Neural progenitor cell (in vitro differentiated cells): ENCODE results near the gene KCNMA1. TPM values are rescaled to one million over a fixed set of nuclear protein-coding genes. Genes with fewer than 3 reads are reported as not detected.

ENCODE experiments used
- DNase-seq: peaks from one replicate; pipeline ENCODE4 v3.0.0-alpha.2; 2016; ENCODE audit warnings: low spot score
- H2AFZ ChIP-seq: fragments of 200-600 bp; sonication (generic); replicated peaks from 2 replicates; pipeline ENCODE4 v1.6.1; 2016; ENCODE audit warnings: antibody characterized with exemption
- H3F3A ChIP-seq: fragments of 200-600 bp; sonication (generic); 2 replicates; pipeline ENCODE4 v1.6.1; 2016; ENCODE audit warnings: antibody characterized with exemption, low read depth
- H3K27ac ChIP-seq: fragments of 200-600 bp; sonication (generic); 2 replicates; pipeline ENCODE4 v1.5.1; 2016; ENCODE audit warnings: mild to moderate bottlenecking
- H3K27me3 ChIP-seq: fragments of 200-600 bp; sonication (generic); 2 replicates; pipeline ENCODE4 v1.6.1; 2016; ENCODE audit warnings: mild to moderate bottlenecking, moderate library complexity
- H3K36me3 ChIP-seq: fragments of 200-600 bp; sonication (generic); 2 replicates; pipeline ENCODE4 v1.5.1; 2016
- H3K4me1 ChIP-seq: fragments of 200-600 bp; sonication (generic); 2 replicates; pipeline ENCODE4 v1.6.1; 2016; ENCODE audit warnings: mixed run types
- H3K4me2 ChIP-seq: fragments of 200-600 bp; sonication (generic); 2 replicates; pipeline ENCODE4 v1.6.1; 2016
- H3K4me3 ChIP-seq: fragments of 200-600 bp; sonication (generic); 2 replicates; pipeline ENCODE4 v1.5.1; 2016
- H3K79me2 ChIP-seq: fragments of 200-600 bp; sonication (generic); 2 replicates; pipeline ENCODE4 v1.6.1; 2016; ENCODE audit warnings: low read depth
- H3K9ac ChIP-seq: fragments of 200-600 bp; sonication (generic); 2 replicates; pipeline ENCODE4 v1.6.1; 2016
- H3K9me3 ChIP-seq: fragments of 200-600 bp; sonication (generic); 2 replicates; pipeline ENCODE4 v1.5.1; 2016; ENCODE audit warnings: low read depth
- H4K20me1 ChIP-seq: fragments of 200-600 bp; sonication (generic); 2 replicates; pipeline ENCODE4 v1.6.1; 2016; ENCODE audit warnings: low read depth
- H3K27ac Mint-ChIP-seq: 3 replicates; pipeline ENCODE4 v1.8.0; 2021; ENCODE audit warnings: mixed read lengths
- H3K27me3 Mint-ChIP-seq: 2 replicates; pipeline ENCODE4 v1.8.0; 2022; ENCODE audit warnings: low read depth, mild to moderate bottlenecking, inconsistent platforms, moderate library complexity, mixed read lengths; ENCODE audit not compliant: insufficient read depth
- H3K36me3 Mint-ChIP-seq: 3 replicates; pipeline ENCODE4 v1.8.0; 2021; ENCODE audit warnings: mixed read lengths
- H3K4me1 Mint-ChIP-seq: 3 replicates; pipeline ENCODE4 v1.8.0; 2021; ENCODE audit warnings: mixed read lengths
- H3K4me3 Mint-ChIP-seq: 3 replicates; pipeline ENCODE4 v1.8.0; 2021; ENCODE audit warnings: mild to moderate bottlenecking, moderate library complexity, mixed read lengths
- H3K9me3 Mint-ChIP-seq: 3 replicates; pipeline ENCODE4 v1.8.0; 2020; ENCODE audit warnings: mixed read lengths
- EZH2 ChIP-seq: fragments of 200-600 bp; sonication (generic); IDR thresholded peaks from 2 replicates; pipeline ENCODE4 v1.6.1; 2017; ENCODE audit warnings: antibody characterized with exemption, mild to moderate bottlenecking, moderate library complexity
- EZH2phosphoT487 ChIP-seq: fragments of 200-600 bp; sonication (generic); IDR thresholded peaks from 2 replicates; pipeline ENCODE4 v1.6.1; 2017; ENCODE audit warnings: antibody characterized with exemption
- total RNA-seq: library from RNA; depleted of rRNA; stranded (reverse); fragments of >200 nt; gene quantifications from 2 replicates; pipeline ENCODE4 v1.2.3, GENCODE V29; 2015; ENCODE audit warnings: low replicate concordance
- TF ChIP-seq, protein P1 (sequence below): fragments of 200-600 bp; sonication (generic); IDR thresholded peaks from 2 replicates; pipeline ENCODE4 v1.5.1; 2017; ENCODE audit warnings: antibody characterized with exemption, mild to moderate bottlenecking

Gene KCNMA1
- total RNA-seq, 1 donor from 2014 or later: 2.4 TPM

DNA sequence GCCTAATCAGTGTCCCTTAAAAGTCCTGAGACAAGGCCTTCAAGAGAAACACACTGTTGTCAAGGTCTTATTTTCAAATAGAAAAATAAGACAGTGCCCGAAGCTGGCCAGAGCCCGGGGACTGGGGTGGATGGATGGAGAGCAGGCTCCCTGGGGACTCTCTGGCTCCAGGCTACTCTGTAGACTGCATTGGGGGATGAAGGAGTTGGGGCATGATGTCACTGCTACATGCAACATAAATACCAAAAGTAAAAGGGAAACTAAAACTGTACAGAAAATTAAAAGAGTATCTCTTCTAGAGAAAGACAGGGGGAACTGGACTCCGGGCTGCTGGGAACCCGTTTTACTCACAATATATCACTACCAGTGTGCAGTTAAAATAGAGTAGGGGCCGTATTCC lies 629.8 kb downstream of the KCNMA1 start:
- no peak overlapping the region for H3K4me2 ChIP-seq
- no peaks in the 10 kb centered on the region for H3K79me2 ChIP-seq
- H3K27ac ChIP-seq: no peak overlapping the region
- no peaks in the 10 kb centered on the region for H3F3A ChIP-seq
- H3K27me3 ChIP-seq: no peaks in the 10 kb centered on the region
- Mint-ChIP-seq H3K27ac (no peak overlapping the region), H3K4me1 (peaks cover 10% of the 10 kb centered on the region), H3K27me3 (peaks cover 2% of the 10 kb centered on the region), H3K4me3 (no peak overlapping the region), H3K36me3 (no peaks in the 10 kb centered on the region), H3K9me3 (no peaks in the 10 kb centered on the region)
- H3K4me3 ChIP-seq: no peak overlapping the region
- no peak for DNase-seq
- TF ChIP-seq, protein P1, sequence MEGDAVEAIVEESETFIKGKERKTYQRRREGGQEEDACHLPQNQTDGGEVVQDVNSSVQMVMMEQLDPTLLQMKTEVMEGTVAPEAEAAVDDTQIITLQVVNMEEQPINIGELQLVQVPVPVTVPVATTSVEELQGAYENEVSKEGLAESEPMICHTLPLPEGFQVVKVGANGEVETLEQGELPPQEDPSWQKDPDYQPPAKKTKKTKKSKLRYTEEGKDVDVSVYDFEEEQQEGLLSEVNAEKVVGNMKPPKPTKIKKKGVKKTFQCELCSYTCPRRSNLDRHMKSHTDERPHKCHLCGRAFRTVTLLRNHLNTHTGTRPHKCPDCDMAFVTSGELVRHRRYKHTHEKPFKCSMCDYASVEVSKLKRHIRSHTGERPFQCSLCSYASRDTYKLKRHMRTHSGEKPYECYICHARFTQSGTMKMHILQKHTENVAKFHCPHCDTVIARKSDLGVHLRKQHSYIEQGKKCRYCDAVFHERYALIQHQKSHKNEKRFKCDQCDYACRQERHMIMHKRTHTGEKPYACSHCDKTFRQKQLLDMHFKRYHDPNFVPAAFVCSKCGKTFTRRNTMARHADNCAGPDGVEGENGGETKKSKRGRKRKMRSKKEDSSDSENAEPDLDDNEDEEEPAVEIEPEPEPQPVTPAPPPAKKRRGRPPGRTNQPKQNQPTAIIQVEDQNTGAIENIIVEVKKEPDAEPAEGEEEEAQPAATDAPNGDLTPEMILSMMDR: no peak
- no peak for TF ChIP-seq EZH2
- TF ChIP-seq EZH2phosphoT487: no peak
- peaks cover 3% of the 10 kb centered on the region for H3K4me1 ChIP-seq
- H3K36me3 ChIP-seq: no peaks in the 10 kb centered on the region
- H4K20me1 ChIP-seq: no peaks in the 10 kb centered on the region
- no peak overlapping the region for H3K9ac ChIP-seq
- H2AFZ ChIP-seq: no peak overlapping the region
- H3K9me3 ChIP-seq: no peaks in the 10 kb centered on the region

DNA sequence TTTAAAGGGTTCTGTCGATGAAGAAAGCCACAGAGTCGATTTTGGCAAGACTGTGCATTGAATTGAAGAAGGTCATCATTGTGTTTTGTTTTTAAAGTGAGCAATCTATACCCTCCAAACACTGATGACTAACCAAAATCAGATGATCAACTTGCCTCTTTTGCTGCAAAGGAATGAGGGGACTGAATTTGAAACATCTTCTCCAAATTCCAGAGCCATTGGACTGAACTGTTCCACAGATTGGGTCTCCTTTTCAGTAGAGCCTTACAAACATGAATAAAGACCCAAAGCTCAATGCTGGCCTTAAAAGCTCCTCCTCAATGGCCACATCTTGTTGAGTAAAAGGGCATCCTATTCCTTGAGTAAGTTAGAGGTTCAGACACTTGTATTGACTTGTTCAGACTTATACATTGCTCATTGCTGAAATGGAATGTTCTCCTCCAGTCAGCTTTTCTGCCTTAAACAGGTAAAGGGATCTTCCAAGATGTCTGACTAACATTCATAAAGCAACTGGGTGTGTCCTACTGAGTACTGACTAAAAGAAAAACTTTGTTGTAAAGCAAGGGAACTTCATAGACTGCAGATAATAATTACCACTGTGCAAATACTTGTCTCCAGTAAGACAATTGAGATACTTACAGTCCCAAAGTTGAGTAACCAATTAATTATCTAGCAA lies 630.6 kb downstream of the KCNMA1 start:
- Mint-ChIP-seq H3K4me3 (no peak overlapping the region), H3K27me3 (no peaks in the 10 kb centered on the region), H3K27ac (no peak overlapping the region), H3K9me3 (no peaks in the 10 kb centered on the region), H3K4me1 (peaks cover 10% of the 10 kb centered on the region), H3K36me3 (no peaks in the 10 kb centered on the region)
- Histone ChIP-seq H3K4me3 (no peak overlapping the region), H3K9me3 (no peaks in the 10 kb centered on the region), H3K27ac (no peak overlapping the region), H3K4me1 (peaks cover 3% of the 10 kb centered on the region), H3K27me3 (no peaks in the 10 kb centered on the region), H3F3A (no peaks in the 10 kb centered on the region), H3K4me2 (no peak overlapping the region), H2AFZ (no peak overlapping the region), H4K20me1 (no peaks in the 10 kb centered on the region), H3K79me2 (no peaks in the 10 kb centered on the region), H3K9ac (no peak overlapping the region), H3K36me3 (no peaks in the 10 kb centered on the region)
- TF ChIP-seq EZH2 (no peak), EZH2phosphoT487 (no peak)
- TF ChIP-seq, protein P1: no peak
- DNase-seq: no peak

DNA sequence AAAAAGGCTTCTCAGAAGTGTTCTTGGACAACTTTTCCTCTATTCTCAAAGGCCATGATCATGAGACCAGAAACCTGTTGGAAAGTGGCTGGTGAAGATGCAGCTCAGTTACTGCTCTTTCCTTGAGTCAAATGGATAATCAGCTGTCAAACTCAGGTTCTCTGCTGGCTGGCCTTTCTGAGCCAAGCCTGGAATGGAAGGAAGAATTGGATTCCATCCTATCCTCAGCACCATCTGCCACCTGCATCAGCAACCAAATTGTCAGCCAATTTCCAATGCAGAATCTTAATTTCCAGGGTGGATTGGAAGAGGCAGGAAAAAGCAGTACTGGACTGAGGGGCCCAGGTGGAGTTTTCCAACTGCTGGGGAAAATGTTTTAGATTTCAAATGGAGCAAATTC lies 631.7 kb downstream of the KCNMA1 start:
- no peak overlapping the region for H3K4me3 Mint-ChIP-seq
- H3K27ac Mint-ChIP-seq: no peak overlapping the region
- no peaks in the 10 kb centered on the region for H3K27me3 Mint-ChIP-seq
- no peaks in the 10 kb centered on the region for H3K36me3 Mint-ChIP-seq
- Histone ChIP-seq H3K27me3 (no peaks in the 10 kb centered on the region), H4K20me1 (no peaks in the 10 kb centered on the region), H3K4me3 (no peak overlapping the region), H3K4me1 (peaks cover 3% of the 10 kb centered on the region), H2AFZ (no peak overlapping the region), H3K4me2 (no peak overlapping the region), H3K9ac (no peak overlapping the region), H3K79me2 (no peaks in the 10 kb centered on the region), H3K27ac (no peak overlapping the region), H3F3A (no peaks in the 10 kb centered on the region), H3K36me3 (no peaks in the 10 kb centered on the region), H3K9me3 (no peaks in the 10 kb centered on the region)
- no peaks in the 10 kb centered on the region for H3K9me3 Mint-ChIP-seq
- H3K4me1 Mint-ChIP-seq: peaks cover 10% of the 10 kb centered on the region
- no peak for DNase-seq
- TF ChIP-seq EZH2phosphoT487 (no peak), EZH2 (no peak)
- TF ChIP-seq, protein P1: no peak
